ACHN (cell line): ENCODE results near the gene GLI1.
"Not testable (repeated sequence)": the region's sequence is repeated elsewhere in the genome, so short reads cannot be mapped to it uniquely, and the experiment has no call there.

Experiments
- DNase-seq: peaks from one replicate; pipeline ENCODE4 v3.0.0-alpha.2; 2015
- in situ Hi-C: cut with HindIII; loops from 2 replicates; pipeline ENCODE4 v1.10.0; 2017; ENCODE audit warnings: low sequenced_read_pairs, low pct_ligation_motif_present, low pct_unique_long_range_greater_than_20kb

Gene GLI1

DNA sequence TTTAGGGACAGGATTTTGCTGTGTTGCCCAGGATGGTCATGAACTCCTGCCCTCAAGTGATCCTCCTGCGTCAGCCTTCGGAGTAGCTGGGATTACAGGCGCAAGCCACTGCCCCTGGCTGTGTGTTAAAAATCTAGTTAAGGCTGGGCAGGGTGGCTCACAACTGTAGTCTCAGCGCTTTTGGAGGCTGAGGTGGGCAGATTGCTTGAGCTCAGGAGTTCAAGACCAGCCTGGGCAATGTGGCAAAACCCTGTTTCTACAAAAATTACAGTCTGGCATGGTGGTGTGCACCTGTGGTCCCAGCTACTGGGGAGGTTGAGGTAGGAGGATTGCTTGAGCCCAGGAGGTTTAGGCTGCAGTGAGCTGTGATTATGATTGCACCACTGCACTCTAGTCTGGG lies 51.6 kb downstream of the GLI1 start:
- in situ Hi-C loops: no loop called here
- no peak for DNase-seq

DNA sequence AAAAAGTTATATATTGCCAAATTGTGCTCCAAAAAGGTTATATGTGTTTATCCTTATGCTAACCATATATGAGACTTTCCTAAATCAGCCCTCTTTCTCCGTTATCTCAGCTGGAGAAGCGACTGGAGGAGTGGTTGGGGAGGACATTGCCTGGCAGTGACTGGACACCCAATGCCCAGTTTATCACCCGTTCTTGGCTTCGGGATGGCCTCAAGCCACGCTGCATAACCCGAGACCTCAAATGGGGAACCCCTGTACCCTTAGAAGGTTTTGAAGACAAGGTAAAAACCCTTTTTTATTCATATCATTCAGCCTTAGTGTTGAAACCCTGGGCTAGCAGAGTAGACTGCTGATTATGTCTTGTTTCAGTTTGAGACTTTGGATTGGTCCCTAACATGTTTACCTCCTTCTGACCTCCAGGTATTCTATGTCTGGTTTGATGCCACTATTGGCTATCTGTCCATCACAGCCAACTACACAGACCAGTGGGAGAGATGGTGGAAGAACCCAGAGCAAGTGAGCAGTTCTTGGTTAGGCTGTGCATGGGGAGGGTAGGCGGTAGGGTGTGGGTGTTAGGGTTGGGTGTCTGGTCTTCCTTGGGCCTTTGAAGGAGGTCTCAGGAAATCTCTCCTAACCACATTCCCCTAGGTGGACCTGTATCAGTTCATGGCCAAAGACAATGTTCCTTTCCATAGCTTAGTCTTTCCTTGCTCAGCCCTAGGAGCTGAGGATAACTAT lies 52.2 kb downstream of the GLI1 start:
- in situ Hi-C loops: no loop called here
- DNase-seq: no peak

DNA sequence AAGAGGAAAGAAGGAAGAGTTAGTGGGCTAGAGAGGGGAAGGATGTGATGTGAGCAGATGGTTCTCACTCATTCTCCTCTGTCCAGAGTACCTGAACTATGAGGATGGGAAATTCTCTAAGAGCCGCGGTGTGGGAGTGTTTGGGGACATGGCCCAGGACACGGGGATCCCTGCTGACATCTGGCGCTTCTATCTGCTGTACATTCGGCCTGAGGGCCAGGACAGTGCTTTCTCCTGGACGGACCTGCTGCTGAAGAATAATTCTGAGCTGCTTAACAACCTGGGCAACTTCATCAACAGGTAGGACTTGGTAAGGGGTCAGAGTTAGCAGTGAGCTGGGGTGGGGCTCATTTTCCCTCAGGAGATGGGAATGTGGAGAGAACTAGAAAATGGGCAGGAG lies 53.1 kb downstream of the GLI1 start:
- in situ Hi-C loops: no loop called here
- no peak for DNase-seq

DNA sequence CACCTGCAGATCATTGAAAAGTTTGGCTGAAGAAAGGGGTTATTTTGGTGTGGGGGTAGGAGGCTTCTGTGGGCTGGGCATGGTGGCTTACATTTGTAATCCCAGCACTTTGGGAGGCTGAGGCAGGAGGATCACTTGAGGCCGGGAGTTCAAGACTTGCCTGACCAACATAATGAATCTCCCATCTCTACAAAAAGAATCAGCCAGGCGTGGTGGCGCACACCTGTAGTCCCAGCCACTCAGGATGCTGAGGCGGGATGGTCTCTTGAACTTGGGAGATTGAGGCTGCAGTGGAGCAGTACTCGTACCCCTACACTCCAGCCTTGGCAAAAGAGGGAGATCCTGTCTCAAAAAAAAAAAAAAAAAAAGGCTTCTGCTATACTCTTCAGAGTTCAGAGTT lies 53.7 kb downstream of the GLI1 start:
- in situ Hi-C loops: no loop called here

DNA sequence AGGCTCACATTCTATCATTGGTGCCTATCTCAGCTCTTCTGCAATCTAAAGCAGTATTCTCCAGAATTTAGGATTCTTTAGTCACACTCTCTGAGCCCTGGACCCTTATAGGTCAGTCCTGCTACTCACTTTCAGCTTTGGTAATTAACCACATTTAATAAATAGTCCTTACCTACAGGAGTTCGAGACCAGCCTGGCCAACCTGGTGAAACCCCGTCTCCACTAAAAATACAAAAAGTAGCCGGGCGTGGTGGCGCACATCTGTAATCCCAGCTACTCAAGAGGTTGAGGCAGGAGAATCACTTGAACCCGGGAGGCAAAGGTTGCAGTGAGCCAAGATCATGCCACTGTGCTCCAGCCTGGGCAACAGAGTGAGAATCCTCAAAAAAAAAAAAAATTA lies 54.1 kb downstream of the GLI1 start:
- in situ Hi-C loops, DNase-seq: not testable (repeated sequence)

More for the DNA sequence above, 53.7 kb downstream of the GLI1 start:
- no peak for DNase-seq

DNA sequence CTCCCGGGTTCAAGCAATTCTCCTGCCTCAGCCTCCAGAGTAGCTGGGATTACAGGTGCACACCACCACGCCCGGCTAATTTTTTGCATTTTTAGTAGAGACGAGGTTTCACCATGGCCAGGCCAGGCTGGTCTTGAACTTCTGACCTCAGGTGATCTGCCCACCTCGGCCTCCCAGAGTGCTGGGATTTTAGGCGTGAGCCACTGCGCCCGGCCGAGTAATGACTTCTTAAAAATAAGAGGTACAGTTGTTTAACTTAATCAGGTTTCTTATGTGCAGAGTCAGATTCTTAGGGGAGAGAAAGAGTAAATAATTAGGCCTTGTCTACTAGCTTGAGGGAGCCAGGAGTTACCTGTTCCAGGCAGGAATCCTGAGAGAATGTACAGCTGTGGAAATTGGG lies 54.7 kb downstream of the GLI1 start:
- in situ Hi-C loops, DNase-seq: not testable (repeated sequence)

DNA sequence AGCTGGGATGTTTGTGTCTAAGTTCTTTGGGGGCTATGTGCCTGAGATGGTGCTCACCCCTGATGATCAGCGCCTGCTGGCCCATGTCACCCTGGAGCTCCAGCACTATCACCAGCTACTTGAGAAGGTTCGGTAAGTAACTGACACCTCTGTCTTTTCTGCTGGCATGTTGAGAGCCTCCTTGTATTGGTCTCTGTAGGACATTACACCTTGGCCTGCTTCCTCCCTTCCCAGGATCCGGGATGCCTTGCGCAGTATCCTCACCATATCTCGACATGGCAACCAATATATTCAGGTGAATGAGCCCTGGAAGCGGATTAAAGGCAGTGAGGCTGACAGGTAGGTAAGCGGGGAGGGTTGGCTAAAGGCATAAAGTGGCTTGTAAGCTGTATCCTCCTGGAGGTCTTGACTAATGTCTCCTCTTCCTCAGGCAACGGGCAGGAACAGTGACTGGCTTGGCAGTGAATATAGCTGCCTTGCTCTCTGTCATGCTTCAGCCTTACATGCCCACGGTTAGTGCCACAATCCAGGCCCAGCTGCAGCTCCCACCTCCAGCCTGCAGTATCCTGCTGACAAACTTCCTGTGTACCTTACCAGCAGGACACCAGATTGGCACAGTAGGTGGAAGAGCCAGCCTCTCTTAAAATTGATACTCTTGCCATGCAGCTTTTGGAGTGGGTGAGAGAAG lies 55.3 kb downstream of the GLI1 start:
- DNase-seq: no peak
- in situ Hi-C loops: no loop called here

DNA sequence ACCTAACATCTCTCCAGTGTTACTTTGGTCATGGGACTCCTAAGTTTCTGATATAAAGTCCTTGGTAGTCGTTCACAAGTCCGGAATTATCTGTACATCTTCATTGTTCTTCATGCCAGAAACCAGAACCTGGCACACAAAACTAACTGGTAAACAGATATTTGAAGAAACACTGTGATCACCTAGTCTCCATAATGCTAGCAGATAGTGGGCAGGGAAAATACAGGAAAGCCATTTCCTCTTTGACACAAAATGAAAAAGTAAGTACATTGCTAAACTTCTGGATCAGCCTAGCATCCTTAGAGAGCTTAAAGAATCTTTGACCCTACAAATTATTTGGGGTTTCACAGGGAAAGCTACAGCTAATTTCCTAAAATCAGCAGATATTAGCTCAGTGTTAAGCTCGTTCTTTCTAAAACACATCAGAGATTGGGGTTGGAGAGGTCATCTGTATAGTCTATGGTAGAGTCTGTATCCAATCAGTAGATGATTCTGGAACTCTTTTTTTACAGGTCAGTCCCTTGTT lies 55.9 kb downstream of the GLI1 start:
- in situ Hi-C loops: no loop called here
- DNase-seq: no peak

DNA sequence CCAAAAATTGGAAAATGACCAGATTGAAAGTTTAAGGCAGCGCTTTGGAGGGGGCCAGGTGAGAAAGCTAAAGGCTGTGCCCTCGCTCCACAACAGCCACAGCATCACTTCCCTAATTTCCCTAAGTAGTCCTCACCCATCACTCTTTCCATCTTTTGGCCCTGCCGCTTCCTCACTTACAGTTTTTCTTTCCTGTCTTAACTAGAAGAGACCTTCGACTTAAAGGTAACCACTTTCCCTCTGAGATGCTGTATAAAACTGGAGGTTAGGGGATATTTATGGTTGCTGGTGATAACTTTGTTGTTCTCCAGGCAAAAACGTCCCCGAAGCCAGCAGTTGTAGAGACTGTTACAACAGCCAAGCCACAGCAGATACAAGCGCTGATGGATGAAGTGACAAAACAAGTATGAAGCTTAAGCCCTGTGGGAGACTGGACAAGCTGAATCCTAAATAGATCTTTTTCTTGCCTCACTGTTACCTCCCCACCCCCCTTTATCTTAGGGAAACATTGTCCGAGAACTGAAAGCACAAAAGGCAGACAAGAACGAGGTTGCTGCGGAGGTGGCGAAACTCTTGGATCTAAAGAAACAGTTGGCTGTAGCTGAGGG lies 56.5 kb downstream of the GLI1 start:
- DNase-seq: no peak

DNA sequence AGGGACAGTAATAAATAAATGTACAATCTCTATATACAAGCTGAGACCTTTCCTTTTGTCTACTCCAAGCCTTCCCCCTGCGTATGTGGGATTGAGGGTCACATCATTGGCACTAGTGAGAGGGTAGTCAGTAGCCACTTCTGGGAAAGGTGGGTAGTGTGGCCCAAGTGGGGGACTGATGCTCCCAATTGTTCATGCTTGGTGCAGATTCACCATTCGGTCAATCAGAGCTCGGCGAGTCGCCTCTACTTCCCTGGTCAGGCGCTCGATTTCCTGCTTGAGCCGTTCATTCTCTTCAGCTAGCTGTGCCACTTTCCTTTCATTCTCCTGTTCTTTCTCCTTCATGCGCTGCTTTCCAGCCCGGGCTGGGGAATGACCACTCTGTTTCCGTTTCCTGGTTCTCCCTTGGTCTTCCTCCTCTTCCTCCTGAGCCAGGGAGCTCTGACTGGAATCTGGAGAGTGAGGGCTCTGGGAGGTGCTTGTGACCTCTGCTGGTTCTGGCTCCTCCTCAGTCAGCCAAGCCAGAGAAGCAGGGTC lies 57.1 kb downstream of the GLI1 start:
- DNase-seq: no peak

More for the DNA sequence above, 56.5 kb downstream of the GLI1 start:
- in situ Hi-C loops: no loop called here

DNA sequence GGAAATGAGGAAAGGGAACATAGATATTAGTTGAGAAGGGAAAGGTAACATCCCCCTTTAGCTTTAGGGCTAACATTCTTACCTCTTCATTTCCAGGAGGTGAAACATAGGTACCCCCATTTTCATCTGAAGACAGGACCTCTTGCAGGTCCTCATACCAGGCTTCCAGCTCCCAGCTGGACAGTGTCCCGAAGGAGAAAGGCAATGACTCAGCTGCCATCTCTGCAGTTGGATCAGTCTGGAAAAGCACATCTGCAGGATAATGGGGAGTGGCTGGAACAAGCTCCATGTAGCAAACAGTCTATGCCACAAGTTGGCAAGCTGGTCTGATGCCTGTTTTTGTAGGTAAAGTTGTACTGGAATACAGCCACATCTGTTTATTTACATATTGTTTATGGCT lies 57.6 kb downstream of the GLI1 start:
- in situ Hi-C loops: no loop called here
- peak; percentile 39 for DNase-seq

More for the DNA sequence above, 57.1 kb downstream of the GLI1 start:
- in situ Hi-C loops: no loop called here

DNA sequence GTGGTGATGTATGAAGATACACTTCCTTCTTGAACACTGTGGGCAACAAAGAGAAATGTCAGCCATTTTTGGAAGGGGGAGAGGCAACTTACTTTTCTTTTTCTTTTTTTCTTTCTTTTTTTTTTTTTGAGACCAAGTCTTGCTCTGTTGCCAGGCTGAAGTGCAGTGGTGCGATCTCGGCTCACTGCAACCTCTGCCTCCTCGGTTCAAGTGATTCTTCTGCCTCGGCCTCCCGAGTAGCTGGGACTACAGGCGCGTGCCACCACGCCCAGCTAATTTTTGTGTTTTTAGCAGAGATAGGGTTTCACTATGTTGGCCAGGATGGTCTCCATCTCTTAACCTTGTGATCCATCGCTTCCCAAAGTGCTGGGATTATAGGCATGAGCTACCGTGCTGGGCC lies 58.1 kb downstream of the GLI1 start:
- DNase-seq, in situ Hi-C loops: not testable (repeated sequence)

DNA sequence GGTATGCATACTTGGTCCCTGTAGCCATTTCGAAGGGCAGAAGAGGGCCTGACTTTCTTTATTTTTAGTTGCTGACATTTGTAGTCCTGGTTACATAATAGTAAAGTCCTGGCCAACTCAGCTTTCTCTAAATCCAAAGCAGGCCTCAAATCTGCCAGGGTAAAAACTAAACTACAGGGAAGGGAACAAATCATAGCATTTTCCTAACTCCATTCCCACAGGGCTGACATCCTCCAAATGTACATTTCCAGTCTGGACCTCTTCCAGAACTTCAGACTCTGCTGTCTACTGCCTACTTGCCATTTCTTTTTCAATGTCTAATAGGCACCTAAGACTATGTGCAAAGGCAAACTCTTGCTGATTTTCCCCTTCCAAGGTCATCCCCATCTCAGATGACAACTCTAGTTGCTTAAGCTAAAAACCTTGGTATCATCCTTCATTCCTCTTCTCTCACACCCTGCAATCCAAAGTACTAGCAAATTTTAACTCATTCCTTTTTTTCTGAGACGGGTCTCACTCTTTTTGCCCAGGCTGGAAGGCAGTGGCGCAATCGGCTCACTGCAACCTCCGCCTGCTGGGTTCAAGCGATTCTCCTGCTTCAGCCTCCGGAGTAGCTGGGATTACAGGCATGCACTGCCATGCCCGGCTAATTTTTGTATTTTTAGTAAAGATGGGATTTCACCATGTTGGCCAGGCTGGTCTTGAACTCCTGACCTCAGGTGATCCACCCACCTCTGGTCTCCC lies 58.8 kb downstream of the GLI1 start:
- in situ Hi-C loops: no loop called here
- no peak for DNase-seq

DNA sequence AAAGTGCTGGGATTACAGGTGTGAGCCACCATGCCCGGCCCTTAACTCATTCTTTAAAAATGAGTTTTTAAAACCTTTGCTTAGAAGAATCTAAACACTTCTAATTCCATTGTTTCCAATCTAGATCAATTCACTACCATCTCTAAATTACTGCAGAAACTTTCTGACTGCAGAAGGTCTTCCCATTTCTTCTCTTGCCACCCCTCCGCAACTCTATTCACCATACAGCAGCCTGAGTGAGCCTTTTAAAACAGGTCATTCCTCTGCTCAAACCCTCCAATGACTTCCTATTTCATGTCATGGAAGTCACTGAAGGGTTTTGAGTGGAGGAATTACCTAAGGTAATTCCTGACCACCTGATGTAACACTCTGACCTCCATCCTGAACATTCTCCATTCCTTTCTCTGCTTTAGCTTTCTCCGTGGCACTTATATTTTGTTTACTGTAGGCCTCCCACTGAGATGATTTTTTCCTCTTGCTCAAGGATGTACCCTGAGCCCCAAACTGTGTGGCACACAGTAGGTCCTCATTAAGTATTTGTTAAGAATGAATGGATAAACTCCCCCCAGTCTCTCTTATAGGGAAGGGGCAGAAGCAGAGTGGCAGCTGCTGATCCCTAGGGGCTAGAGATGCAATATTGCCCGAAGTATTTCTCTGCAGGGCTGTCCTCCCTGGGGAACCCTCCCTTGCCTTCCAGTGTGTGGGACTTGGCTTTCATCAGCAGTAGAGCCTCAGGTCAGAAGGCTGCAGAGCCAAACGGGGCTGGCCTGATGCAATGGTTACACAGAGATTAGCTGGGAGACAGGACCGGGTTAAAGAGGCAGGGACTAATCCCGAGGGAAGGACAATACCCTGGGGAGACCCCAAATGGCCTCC lies 59.6 kb downstream of the GLI1 start:
- peak; percentile 38 for DNase-seq
- in situ Hi-C loops: no loop called here

DNA sequence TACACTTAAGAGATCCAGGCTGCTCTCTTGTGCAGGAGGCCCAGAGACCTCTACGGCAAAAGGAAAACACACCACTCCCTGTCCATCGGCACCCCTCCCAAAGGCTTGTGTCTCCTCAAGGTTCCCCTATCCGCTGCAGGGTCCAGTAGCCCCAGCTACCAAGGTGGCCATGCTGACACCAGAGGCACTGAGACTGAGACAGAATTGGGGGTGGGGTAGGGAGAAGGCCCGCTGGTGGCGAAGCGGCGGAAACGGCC lies 60.1 kb downstream of the GLI1 start:
- no peak for DNase-seq
- in situ Hi-C loops: no loop called here

DNA sequence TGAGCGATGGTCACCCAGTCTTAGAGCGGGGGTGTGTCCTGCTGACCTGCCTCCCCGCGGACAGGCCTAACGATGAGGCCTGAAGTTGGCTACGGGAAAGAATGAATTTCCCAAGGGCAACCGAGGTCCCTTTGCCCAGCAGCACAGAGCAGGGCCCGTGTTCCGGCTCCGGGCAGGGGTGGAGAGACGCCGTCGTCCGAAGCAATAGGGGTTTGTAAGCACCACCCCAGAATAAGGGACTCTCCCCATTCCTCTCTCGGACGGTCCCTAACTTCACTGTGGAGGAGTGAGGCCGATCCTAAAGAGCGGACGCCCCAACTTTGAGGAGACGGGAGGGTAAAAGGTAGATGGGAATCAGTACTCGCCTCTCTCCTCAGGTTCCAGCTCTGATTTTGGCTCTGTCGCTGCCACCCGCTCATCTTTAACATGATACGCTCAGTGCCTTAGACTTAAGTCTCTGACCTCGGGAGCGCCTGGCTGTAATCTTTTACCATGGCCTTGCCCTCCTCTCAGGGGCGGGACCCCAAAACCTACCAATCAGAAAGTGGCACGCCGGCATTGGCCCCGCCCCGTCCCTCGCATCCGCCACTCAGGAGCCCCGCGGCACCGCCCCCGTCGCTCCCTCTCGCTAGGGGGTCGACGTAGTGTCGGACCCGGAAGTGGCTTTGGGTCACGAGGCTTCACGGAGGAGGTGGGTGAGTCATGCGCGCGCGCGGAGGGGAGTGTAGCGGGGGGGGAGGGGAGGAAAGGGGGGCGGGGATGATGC lies 60.7 kb downstream of the GLI1 start, which contains the start of gene DDIT3:
Gene DDIT3 (minus strand): TSS at position 462 of the 766 bp plus-strand sequence. CDS start 3,108 bp downstream, outside the sequence.
- DNase-seq: peak; percentile 100
- in situ Hi-C loops: no loop called here

DNA sequence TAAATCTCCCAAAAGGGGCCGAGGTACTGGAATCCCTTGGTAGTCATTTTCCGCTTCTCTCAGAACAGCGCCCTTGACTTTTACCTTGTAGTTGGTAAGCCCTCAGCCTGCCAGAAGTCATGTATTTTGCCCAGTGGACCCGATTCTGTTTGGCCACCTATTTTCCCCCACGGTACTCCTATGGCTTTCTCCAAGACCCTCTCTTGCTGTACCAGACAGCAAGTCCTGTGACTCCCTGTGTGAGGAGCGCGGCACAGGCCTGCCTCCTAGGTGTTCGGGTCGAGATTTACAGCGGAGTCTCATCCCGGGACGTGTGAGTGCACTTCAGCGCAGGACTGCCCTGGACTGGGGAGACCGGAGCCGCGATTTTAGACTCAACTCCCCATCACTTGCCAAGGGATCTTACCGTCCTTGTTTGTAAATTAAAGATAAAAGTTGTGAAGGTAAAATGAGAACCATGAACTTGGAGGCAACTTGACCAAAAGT lies 62.0 kb downstream of the GLI1 start:
- in situ Hi-C loops: no loop called here

More for the DNA sequence above, 62.0 kb downstream of the GLI1 start:
- peak; percentile 42 for DNase-seq
